GM23338 (cell line): ENCODE data around the gene ZNF646. TPM values are rescaled to one million over a fixed set of nuclear protein-coding genes. Genes with fewer than 3 reads are reported as not detected.

ENCODE experiments used
- ATAC-seq: fragments of 200-7000 bp; cut with Tn5 transposase; 3 replicates; pipeline ENCODE4 v1.9.1; 2020
- DNase-seq: peaks from one replicate; pipeline ENCODE4 v3.0.0-alpha.2; 2015; ENCODE audit warnings: low spot score
- H2AFZ ChIP-seq: fragments of 200-600 bp; sonication (generic); 2 replicates; pipeline ENCODE4 v1.8.0; 2016; ENCODE audit warnings: antibody characterized with exemption, mild to moderate bottlenecking, moderate library complexity
- H3F3A ChIP-seq: fragments of 200-600 bp; sonication (generic); replicated peaks from 2 replicates; pipeline ENCODE4 v1.8.0; 2017; ENCODE audit warnings: antibody characterized with exemption, mixed run types, low read depth
- H3K27ac ChIP-seq: fragments of 200-600 bp; sonication (generic); 2 replicates; pipeline ENCODE4 v1.6.1; 2016; ENCODE audit warnings: low read depth
- H3K27me3 ChIP-seq: fragments of 200-600 bp; sonication (generic); 2 replicates; pipeline ENCODE4 v1.8.0; 2016; ENCODE audit warnings: mild to moderate bottlenecking, mixed run types, moderate library complexity; ENCODE audit not compliant: insufficient read depth
- H3K36me3 ChIP-seq: fragments of 200-600 bp; sonication (generic); 2 replicates; pipeline ENCODE4 v1.8.0; 2016; ENCODE audit warnings: mild to moderate bottlenecking; ENCODE audit not compliant: insufficient read depth
- H3K4me1 ChIP-seq: fragments of 200-600 bp; sonication (generic); 2 replicates; pipeline ENCODE4 v1.8.0; 2016; ENCODE audit warnings: mild to moderate bottlenecking, moderate library complexity; ENCODE audit not compliant: insufficient read depth
- H3K4me2 ChIP-seq: fragments of 200-600 bp; sonication (generic); 2 replicates; pipeline ENCODE4 v1.7.1; 2017; ENCODE audit warnings: mixed run types
- H3K4me3 ChIP-seq: fragments of 200-600 bp; sonication (generic); 2 replicates; pipeline ENCODE4 v1.6.1; 2016; ENCODE audit warnings: mixed run types
- H3K79me2 ChIP-seq: fragments of 200-600 bp; sonication (generic); replicated peaks from 2 replicates; pipeline ENCODE4 v1.8.0; 2017; ENCODE audit warnings: mild to moderate bottlenecking; ENCODE audit not compliant: insufficient read depth
- H3K9me2 ChIP-seq: fragments of 200-600 bp; sonication (generic); 2 replicates; pipeline ENCODE4 v1.8.0; 2017; ENCODE audit not compliant: insufficient read depth
- H4K20me1 ChIP-seq: fragments of 200-600 bp; sonication (generic); replicated peaks from 2 replicates; pipeline ENCODE4 v1.8.0; 2017; ENCODE audit warnings: mild to moderate bottlenecking; ENCODE audit not compliant: insufficient read depth
- H3K27ac Mint-ChIP-seq: 2 replicates; pipeline ENCODE4 v1.8.0; 2020; ENCODE audit warnings: inconsistent platforms, mild to moderate bottlenecking, moderate library complexity, mixed read lengths
- H3K27me3 Mint-ChIP-seq: 3 replicates; pipeline ENCODE4 v1.8.0; 2022; ENCODE audit warnings: low read depth, mild to moderate bottlenecking, moderate library complexity, mixed read lengths, inconsistent platforms; ENCODE audit not compliant: insufficient read depth, poor library complexity
- H3K36me3 Mint-ChIP-seq: 3 replicates; pipeline ENCODE4 v1.8.0; 2021; ENCODE audit warnings: low read depth, mild to moderate bottlenecking, inconsistent platforms, moderate library complexity, mixed read lengths
- H3K4me1 Mint-ChIP-seq: 3 replicates; pipeline ENCODE4 v1.8.0; 2020; ENCODE audit warnings: mild to moderate bottlenecking, inconsistent platforms, mixed read lengths
- H3K4me3 Mint-ChIP-seq: 3 replicates; pipeline ENCODE4 v1.8.0; 2021; ENCODE audit warnings: moderate library complexity, mild to moderate bottlenecking, inconsistent platforms, mixed read lengths
- H3K9me3 Mint-ChIP-seq: 3 replicates; pipeline ENCODE4 v1.8.0; 2020; ENCODE audit warnings: moderate library complexity, mild to moderate bottlenecking, inconsistent platforms, mixed read lengths
- CREB1 ChIP-seq: fragments of 250-450 bp; sonication (Bioruptor Pico); IDR thresholded peaks from 2 replicates; pipeline ENCODE4 v1.5.0; 2020; ENCODE audit warnings: low read depth, mild to moderate bottlenecking, moderate library complexity
- EZH2 ChIP-seq: fragments of 200-600 bp; sonication (generic); IDR thresholded peaks from one replicate; pipeline ENCODE4 v1.8.0; 2017; ENCODE audit warnings: antibody characterized with exemption, mild to moderate bottlenecking, low read depth; ENCODE audit not compliant: unreplicated experiment
- EZH2phosphoT487 ChIP-seq: fragments of 200-600 bp; sonication (generic); IDR thresholded peaks from one replicate; pipeline ENCODE4 v1.8.1; 2018; ENCODE audit warnings: antibody characterized with exemption; ENCODE audit not compliant: unreplicated experiment
- POLR2AphosphoS5 ChIP-seq: IDR thresholded peaks from 2 replicates; pipeline ENCODE4 v1.6.1; 2016; ENCODE audit warnings: antibody characterized with exemption, low read depth
- STAT1 ChIP-seq: IDR thresholded peaks from one replicate; pipeline ENCODE4 v1.6.1; 2016; ENCODE audit warnings: antibody characterized with exemption; ENCODE audit not compliant: unreplicated experiment
- ZNF114 ChIP-seq: fragments of 250-450 bp; sonication (Bioruptor Pico); IDR thresholded peaks from 2 replicates; pipeline ENCODE4 v1.5.0; 2020; ENCODE audit warnings: mild to moderate bottlenecking, moderate library complexity
- ZNF331 ChIP-seq: fragments of 250-450 bp; sonication (Bioruptor Pico); IDR thresholded peaks from 2 replicates; pipeline ENCODE4 v1.5.0; 2020; ENCODE audit warnings: low read depth, mild to moderate bottlenecking, moderate library complexity
- polyA plus RNA-seq: library from polyadenylated mRNA; unstranded; fragments of >200 nt; fragmentation: Nextera tagmentation; extraction: Ambion mirVana; gene quantifications from 2 replicates; pipeline ENCODE4 v1.2.1, GENCODE V29; 2016
- total RNA-seq: library from RNA; depleted of rRNA; stranded (reverse); fragments of >200 nt; shearing (Covaris generic); gene quantifications from 2 replicates; pipeline ENCODE4 v1.2.3, GENCODE V29; 2014
- TF ChIP-seq, protein P1 (sequence below): IDR thresholded peaks from 2 replicates; pipeline ENCODE4 v1.6.1; 2016; ENCODE audit warnings: antibody characterized with exemption
- TF ChIP-seq, protein P2 (sequence below): IDR thresholded peaks from one replicate; pipeline ENCODE4 v1.6.1; 2018; ENCODE audit warnings: antibody characterized with exemption; ENCODE audit not compliant: unreplicated experiment
- TF ChIP-seq, protein P3 (sequence below), 2 experiments: fragments of 200-600 bp in 1 of 2; sonication (generic) in 1 of 2; conservative IDR thresholded peaks; 2 replicates each; pipeline versions ENCODE4 v1.5.1 to v1.6.1; 2016 to 2017; ENCODE audit warnings: antibody characterized with exemption in 2 of 2, low read depth in 2 of 2, mild to moderate bottlenecking in 2 of 2, moderate library complexity in 1 of 2

Gene ZNF646
- total and polyA plus RNA-seq, 2 experiments from 2014 or later = 6.3 to 29.3 TPM

DNA sequence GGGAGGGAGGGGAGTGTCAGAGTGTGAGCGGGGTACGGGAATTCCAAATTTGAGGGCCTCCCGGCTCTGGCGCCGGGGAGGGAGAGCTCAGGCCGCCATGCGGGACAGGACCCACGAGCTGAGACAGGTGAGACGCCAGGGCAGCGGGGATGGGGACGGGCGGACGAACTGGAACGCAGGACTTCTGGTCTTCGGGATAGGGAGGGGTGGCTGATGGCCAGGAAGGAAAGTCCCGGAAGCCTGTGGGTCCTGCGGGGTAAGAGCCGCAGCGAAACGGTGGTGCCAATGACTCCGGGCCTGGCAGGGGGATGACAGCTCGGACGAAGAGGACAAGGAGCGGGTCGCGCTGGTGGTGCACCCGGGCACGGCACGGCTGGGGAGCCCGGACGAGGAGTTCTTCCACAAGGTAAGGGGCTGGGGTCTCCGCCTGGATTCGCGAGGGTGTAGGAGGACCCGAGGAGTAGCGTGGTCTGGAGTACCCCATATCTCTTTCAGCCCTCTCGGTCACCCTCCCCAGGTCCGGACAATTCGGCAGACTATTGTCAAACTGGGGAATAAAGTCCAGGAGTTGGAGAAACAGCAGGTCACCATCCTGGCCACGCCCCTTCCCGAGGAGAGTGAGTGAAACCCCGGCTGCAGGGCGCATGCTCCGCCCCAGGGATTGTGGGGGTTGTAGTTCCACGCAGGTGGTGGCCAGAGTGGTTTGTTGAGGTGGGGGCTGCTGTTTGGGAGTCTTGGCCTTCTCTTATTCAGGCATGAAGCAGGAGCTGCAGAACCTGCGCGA lies 40.3 kb upstream of the ZNF646 start:
- Histone ChIP-seq H3K79me2 (no peaks in the 10 kb centered on the region; the same call in 1 of the 2 replicates), H3K4me2 (peak overlapping the region; percentile 98), H3K36me3 (no peaks in the 10 kb centered on the region; the same call in 1 of the 2 replicates), H3K4me1 (peaks cover 9% of the 10 kb centered on the region), H3K9me2 (no peaks in the 10 kb centered on the region), H3K4me3 (peak overlapping the region; percentile 99), H3K27me3 (no peaks in the 10 kb centered on the region), H3K27ac (peak overlapping the region; percentile 80), H3F3A (peaks cover 12% of the 10 kb centered on the region), H4K20me1 (no peaks in the 10 kb centered on the region), H2AFZ (peak overlapping the region; percentile 93)
- Mint-ChIP-seq H3K27ac (peak overlapping the region; percentile 83; the same call in 1 of the 2 replicates), H3K4me1 (peaks cover 9% of the 10 kb centered on the region; the same call in 1 of the 3 replicates), H3K27me3 (peaks cover 11% of the 10 kb centered on the region), H3K36me3 (peaks cover 2% of the 10 kb centered on the region; the same call in 1 of the 3 replicates), H3K9me3 (no peaks in the 10 kb centered on the region; the same call in 2 of the 3 replicates), H3K4me3 (peak overlapping the region; percentile 90)
- ATAC-seq = peak; percentile 72
- TF ChIP-seq STAT1 = no peak
- TF ChIP-seq POLR2AphosphoS5 = peak; percentile 30; the same call in 1 of the 2 replicates
- TF ChIP-seq, protein P1, sequence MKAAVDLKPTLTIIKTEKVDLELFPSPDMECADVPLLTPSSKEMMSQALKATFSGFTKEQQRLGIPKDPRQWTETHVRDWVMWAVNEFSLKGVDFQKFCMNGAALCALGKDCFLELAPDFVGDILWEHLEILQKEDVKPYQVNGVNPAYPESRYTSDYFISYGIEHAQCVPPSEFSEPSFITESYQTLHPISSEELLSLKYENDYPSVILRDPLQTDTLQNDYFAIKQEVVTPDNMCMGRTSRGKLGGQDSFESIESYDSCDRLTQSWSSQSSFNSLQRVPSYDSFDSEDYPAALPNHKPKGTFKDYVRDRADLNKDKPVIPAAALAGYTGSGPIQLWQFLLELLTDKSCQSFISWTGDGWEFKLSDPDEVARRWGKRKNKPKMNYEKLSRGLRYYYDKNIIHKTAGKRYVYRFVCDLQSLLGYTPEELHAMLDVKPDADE = peak; percentile 71; the same call in 1 of the 2 replicates
- DNase-seq = peak; percentile 94

DNA sequence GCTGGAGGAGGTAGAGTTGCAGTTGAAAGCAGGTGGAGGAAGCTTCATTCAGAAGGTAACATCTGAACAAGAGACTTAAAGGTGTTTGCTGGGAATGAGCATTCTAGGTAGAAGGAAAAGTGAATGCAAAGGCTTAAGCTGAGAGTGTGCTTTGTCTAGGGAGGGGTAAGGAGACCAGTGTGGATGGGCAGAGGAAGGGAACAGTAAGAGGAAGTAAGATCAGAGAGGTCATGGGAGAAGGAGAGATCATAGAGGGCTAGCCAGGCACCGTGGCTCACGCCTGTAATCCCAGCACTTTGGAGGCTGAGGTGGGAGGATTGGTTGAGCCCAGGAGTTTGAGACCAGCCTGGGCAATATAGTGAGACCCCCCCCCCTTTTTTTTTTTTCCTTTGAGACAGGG lies 37.5 kb upstream of the ZNF646 start:
- H3K27ac Mint-ChIP-seq = no peak overlapping the region
- peaks cover 12% of the 10 kb centered on the region for H3K27me3 Mint-ChIP-seq
- Histone ChIP-seq H2AFZ (no peak overlapping the region), H3K27ac (no peak overlapping the region), H3K36me3 (no peaks in the 10 kb centered on the region; the same call in 1 of the 2 replicates), H3K4me1 (peaks cover 9% of the 10 kb centered on the region), H4K20me1 (no peaks in the 10 kb centered on the region), H3F3A (peaks cover 16% of the 10 kb centered on the region), H3K79me2 (no peaks in the 10 kb centered on the region; the same call in 1 of the 2 replicates), H3K27me3 (no peaks in the 10 kb centered on the region), H3K4me2 (no peak overlapping the region), H3K4me3 (no peak overlapping the region), H3K9me2 (no peaks in the 10 kb centered on the region)
- peaks cover 8% of the 10 kb centered on the region; the same call in 1 of the 3 replicates for H3K4me1 Mint-ChIP-seq
- ATAC-seq (no peak), DNase-seq (no peak)
- no peaks in the 10 kb centered on the region; the same call in 2 of the 3 replicates for H3K9me3 Mint-ChIP-seq
- no peak overlapping the region for H3K4me3 Mint-ChIP-seq
- H3K36me3 Mint-ChIP-seq = peaks cover 6% of the 10 kb centered on the region
- no peak for TF ChIP-seq EZH2phosphoT487
- no peak for TF ChIP-seq STAT1
- TF ChIP-seq EZH2 = no peak
- no peak for TF ChIP-seq POLR2AphosphoS5
- TF ChIP-seq, protein P2, sequence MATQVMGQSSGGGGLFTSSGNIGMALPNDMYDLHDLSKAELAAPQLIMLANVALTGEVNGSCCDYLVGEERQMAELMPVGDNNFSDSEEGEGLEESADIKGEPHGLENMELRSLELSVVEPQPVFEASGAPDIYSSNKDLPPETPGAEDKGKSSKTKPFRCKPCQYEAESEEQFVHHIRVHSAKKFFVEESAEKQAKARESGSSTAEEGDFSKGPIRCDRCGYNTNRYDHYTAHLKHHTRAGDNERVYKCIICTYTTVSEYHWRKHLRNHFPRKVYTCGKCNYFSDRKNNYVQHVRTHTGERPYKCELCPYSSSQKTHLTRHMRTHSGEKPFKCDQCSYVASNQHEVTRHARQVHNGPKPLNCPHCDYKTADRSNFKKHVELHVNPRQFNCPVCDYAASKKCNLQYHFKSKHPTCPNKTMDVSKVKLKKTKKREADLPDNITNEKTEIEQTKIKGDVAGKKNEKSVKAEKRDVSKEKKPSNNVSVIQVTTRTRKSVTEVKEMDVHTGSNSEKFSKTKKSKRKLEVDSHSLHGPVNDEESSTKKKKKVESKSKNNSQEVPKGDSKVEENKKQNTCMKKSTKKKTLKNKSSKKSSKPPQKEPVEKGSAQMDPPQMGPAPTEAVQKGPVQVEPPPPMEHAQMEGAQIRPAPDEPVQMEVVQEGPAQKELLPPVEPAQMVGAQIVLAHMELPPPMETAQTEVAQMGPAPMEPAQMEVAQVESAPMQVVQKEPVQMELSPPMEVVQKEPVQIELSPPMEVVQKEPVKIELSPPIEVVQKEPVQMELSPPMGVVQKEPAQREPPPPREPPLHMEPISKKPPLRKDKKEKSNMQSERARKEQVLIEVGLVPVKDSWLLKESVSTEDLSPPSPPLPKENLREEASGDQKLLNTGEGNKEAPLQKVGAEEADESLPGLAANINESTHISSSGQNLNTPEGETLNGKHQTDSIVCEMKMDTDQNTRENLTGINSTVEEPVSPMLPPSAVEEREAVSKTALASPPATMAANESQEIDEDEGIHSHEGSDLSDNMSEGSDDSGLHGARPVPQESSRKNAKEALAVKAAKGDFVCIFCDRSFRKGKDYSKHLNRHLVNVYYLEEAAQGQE = no peak
- TF ChIP-seq ZNF331 = no peak
- TF ChIP-seq, protein P1 = no peak
- no peak for TF ChIP-seq CREB1 (CRISPR knock-in tag)
- TF ChIP-seq ZNF114 (CRISPR knock-in tag) = no peak
- TF ChIP-seq, protein P3, sequence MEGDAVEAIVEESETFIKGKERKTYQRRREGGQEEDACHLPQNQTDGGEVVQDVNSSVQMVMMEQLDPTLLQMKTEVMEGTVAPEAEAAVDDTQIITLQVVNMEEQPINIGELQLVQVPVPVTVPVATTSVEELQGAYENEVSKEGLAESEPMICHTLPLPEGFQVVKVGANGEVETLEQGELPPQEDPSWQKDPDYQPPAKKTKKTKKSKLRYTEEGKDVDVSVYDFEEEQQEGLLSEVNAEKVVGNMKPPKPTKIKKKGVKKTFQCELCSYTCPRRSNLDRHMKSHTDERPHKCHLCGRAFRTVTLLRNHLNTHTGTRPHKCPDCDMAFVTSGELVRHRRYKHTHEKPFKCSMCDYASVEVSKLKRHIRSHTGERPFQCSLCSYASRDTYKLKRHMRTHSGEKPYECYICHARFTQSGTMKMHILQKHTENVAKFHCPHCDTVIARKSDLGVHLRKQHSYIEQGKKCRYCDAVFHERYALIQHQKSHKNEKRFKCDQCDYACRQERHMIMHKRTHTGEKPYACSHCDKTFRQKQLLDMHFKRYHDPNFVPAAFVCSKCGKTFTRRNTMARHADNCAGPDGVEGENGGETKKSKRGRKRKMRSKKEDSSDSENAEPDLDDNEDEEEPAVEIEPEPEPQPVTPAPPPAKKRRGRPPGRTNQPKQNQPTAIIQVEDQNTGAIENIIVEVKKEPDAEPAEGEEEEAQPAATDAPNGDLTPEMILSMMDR (conservative IDR thresholded peaks at IDR 0.05; ENCODE audit: low read depth in 2 of 2) = no peak
